ENCODE measurements around the gene DNM2.
A peak's percentile ranks its signal among the peaks of the same experiment; 100 is the strongest.

GRCh38 chr19:10835089-10835753 lies 117.3 kb downstream of the DNM2 start:
- TF ChIP-seq NFYB (IDR thresholded peaks at IDR 0.05; ENCODE audit: insufficient read depth, low read depth, low read length) (peak; percentile 79), NKRF (conservative IDR thresholded peaks at IDR 0.05) (no peak), FOS (IDR thresholded peaks at IDR 0.05; ENCODE audit: borderline replicate concordance, extremely low read depth, insufficient read length) (no peak), EZH2 (IDR thresholded peaks at IDR 0.05; ENCODE audit: borderline replicate concordance, control insufficient read depth, low read depth, low read length) (no peak)
- TF ChIP-seq, protein P1, sequence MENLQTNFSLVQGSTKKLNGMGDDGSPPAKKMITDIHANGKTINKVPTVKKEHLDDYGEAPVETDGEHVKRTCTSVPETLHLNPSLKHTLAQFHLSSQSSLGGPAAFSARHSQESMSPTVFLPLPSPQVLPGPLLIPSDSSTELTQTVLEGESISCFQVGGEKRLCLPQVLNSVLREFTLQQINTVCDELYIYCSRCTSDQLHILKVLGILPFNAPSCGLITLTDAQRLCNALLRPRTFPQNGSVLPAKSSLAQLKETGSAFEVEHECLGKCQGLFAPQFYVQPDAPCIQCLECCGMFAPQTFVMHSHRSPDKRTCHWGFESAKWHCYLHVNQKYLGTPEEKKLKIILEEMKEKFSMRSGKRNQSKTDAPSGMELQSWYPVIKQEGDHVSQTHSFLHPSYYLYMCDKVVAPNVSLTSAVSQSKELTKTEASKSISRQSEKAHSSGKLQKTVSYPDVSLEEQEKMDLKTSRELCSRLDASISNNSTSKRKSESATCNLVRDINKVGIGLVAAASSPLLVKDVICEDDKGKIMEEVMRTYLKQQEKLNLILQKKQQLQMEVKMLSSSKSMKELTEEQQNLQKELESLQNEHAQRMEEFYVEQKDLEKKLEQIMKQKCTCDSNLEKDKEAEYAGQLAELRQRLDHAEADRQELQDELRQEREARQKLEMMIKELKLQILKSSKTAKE (IDR thresholded peaks at IDR 0.05; ENCODE audit: low read depth, poor library complexity, severe bottlenecking) = no peak
- TF ChIP-seq, protein P2, sequence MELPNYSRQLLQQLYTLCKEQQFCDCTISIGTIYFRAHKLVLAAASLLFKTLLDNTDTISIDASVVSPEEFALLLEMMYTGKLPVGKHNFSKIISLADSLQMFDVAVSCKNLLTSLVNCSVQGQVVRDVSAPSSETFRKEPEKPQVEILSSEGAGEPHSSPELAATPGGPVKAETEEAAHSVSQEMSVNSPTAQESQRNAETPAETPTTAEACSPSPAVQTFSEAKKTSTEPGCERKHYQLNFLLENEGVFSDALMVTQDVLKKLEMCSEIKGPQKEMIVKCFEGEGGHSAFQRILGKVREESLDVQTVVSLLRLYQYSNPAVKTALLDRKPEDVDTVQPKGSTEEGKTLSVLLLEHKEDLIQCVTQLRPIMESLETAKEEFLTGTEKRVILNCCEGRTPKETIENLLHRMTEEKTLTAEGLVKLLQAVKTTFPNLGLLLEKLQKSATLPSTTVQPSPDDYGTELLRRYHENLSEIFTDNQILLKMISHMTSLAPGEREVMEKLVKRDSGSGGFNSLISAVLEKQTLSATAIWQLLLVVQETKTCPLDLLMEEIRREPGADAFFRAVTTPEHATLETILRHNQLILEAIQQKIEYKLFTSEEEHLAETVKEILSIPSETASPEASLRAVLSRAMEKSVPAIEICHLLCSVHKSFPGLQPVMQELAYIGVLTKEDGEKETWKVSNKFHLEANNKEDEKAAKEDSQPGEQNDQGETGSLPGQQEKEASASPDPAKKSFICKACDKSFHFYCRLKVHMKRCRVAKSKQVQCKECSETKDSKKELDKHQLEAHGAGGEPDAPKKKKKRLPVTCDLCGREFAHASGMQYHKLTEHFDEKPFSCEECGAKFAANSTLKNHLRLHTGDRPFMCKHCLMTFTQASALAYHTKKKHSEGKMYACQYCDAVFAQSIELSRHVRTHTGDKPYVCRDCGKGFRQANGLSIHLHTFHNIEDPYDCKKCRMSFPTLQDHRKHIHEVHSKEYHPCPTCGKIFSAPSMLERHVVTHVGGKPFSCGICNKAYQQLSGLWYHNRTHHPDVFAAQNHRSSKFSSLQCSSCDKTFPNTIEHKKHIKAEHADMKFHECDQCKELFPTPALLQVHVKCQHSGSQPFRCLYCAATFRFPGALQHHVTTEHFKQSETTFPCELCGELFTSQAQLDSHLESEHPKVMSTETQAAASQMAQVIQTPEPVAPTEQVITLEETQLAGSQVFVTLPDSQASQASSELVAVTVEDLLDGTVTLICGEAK (IDR thresholded peaks at IDR 0.05; ENCODE audit: borderline replicate concordance) = no peak
